T-helper 1 cell (primary cell): ENCODE data around the gene SLC36A2.

Experiments used
- DNase-seq, 5 donors: peaks; one replicate each; pipeline ENCODE4 v3.0.0-alpha.2; 2012 to 2020

SLC36A2 gene

GRCh38 chr5:151281001-151281639, 66.2 kb downstream of the SLC36A2 start:
- DNase-seq, result no peak

DNA sequence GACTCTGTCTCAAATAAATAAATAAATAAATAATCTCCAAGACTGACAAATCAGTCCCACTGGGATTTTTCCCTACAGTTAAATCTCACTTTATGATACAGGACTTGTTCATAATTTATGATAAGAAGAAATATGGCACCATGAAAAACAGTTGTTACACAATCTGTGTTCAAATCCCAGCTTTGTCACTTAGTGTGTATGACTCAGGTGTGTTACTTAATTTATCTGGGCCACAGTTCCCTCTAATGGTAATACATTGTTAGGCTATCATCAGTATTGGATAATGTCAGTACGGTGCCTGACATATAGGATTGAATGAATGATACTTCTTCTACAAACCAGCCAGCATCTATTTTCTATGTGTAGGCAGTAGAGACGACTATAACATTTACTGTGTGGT, 66.9 kb downstream of the SLC36A2 start:
- DNase-seq, result no peak

DNA sequence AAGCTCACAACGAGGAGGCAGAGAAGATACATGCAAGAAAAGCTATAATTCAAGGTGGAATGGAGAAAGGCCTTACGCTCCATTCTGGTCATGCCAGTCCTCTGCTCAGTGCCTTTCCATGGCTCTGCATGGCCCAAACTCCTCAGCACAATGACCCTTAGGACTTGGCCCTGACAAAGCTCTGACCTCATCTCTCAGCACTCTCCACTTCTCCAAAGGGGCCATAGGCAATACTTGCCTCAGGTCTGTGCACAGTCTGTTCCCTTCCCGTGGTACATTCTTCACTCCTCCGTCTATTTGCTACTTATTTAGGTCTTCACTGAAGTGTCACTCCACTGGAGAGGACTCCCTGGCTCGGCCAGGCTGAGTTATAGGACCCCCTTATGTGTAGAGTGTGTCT, 68.5 kb downstream of the SLC36A2 start:
- no peak for DNase-seq

GRCh38 chr5:151275803-151276202, 71.6 kb downstream of the SLC36A2 start:
- no peak for DNase-seq

DNA sequence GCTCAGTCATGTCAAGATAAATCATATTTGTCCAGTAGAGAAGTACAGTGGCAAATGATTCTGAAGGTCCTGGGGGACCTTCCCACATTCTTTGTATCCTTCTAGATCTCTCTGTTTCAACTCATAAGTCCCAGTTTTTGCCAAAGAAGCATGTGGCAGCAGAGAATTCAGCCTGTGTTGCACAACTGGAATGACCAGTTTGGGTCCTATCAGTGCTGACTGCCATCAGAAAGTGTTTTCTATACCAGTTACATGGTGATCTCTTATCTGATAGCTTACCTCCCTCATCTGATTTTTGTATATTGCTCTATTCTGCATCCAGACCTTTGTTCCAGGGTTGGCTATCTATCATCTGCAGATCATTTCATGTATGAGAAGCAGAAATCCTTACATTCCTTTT, 72.7 kb downstream of the SLC36A2 start:
- no peak for DNase-seq

GRCh38 chr5:151271336-151271735, 76.0 kb downstream of the SLC36A2 start:
- no peak for DNase-seq

DNA sequence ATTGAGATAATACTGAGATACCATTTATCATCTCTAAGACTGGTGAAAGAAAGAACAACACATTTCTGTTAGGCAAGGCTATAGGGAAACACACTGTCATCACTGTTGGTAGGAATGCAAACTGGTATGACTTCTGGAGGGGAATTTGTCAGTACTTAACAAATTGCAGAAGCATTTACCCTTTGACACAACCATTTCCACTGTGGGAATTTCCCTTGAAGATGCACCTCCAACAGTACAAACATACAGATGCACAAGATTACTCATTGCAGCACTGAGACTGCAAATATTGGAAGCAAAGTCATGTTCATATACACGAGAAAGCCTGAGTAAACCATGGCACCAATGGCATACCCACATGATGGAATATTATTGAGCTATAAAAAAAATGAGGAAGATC, 76.8 kb downstream of the SLC36A2 start:
- DNase-seq, result peak in 1 of 5 donors; percentile 65

DNA sequence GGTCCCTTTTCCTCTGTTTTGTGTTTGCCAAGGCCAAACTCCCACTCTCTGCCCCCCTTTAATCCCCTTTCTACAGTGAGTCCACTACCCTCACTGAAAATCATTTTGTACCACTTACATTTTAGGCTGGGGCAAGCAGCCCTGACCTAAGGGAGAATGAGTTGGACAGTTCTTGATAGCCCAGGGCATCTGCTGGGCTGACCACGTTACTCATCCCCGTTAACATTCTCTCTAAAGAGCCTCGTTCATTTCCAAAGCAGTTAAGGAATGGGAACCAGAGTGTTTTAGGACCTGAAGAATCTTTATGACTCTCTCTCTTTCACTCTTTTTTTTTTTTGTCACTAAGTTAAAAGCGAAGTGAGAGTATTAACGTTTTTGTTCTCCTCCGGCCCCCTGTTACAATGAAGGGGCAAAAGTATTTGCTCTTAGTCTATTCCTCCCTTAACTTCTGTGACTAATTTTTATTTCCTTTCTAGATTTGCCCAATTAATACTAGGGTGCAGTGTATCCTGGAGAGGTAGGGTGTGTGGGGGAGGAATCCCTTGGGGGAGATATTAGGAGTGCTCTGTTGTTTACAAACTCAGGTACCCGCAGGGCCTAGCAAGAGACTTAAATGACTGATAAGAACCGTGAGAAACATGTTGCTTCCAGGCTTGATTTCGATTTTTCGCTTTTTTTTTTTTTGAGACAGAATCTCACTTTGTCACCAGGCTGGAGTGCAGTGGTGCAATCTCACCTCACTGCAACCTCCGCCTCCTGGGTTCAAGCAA, 79.7 kb downstream of the SLC36A2 start:
- no peak for DNase-seq
